Spleen (tissue), 11 donors: ENCODE measurements around the gene SPATS2. TPM values are rescaled to one million over a fixed set of nuclear protein-coding genes. Genes with fewer than 3 reads are reported as not detected.

Source experiments
- DNase-seq: peaks from one replicate; pipeline ENCODE4 v3.0.0-alpha.2; 2020
- H3K27ac ChIP-seq, 8 donors: fragments of 200-600 bp; sonication (generic) in 7 of 8; 1 replicate in 4 of 8; 2 replicates in 4 of 8; pipeline versions ENCODE4 v1.5.0 to v1.8.0; 2016 to 2021; ENCODE audit warnings: inconsistent platforms in 4 of 8, mild to moderate bottlenecking in 4 of 8, moderate library complexity in 1 of 8
- H3K27me3 ChIP-seq, 7 donors: fragments of 200-600 bp; sonication (generic) in 6 of 7; replicated peaks in 1 of 7; 1 replicate in 4 of 7; 2 replicates in 3 of 7; pipeline versions ENCODE4 v1.5.0 to v1.8.0; 2016 to 2021; ENCODE audit warnings: inconsistent platforms in 3 of 7, mild to moderate bottlenecking in 1 of 7
- H3K36me3 ChIP-seq, 6 donors: fragments of 200-600 bp; sonication (generic) in 5 of 6; 1 replicate in 4 of 6; 2 replicates in 2 of 6; pipeline versions ENCODE4 v1.5.0 to v1.8.0; 2016 to 2021; ENCODE audit warnings: inconsistent platforms in 2 of 6
- H3K4me1 ChIP-seq, 6 donors: fragments of 200-600 bp; sonication (generic) in 5 of 6; 1 replicate in 3 of 6; 2 replicates in 3 of 6; pipeline versions ENCODE4 v1.5.0 to v1.8.0; 2016 to 2021; ENCODE audit warnings: inconsistent platforms in 3 of 6
- H3K4me3 ChIP-seq, 8 donors: fragments of 200-600 bp; sonication (generic) in 7 of 8; 1 replicate in 4 of 8; 2 replicates in 4 of 8; pipeline versions ENCODE4 v1.5.0 to v1.8.0; 2016 to 2021; ENCODE audit warnings: inconsistent platforms in 4 of 8, mild to moderate bottlenecking in 4 of 8, moderate library complexity in 2 of 8
- H3K9me3 ChIP-seq, 8 donors: fragments of 200-600 bp; sonication (generic) in 7 of 8; 1 replicate in 4 of 8; 2 replicates in 4 of 8; pipeline versions ENCODE4 v1.5.0 to v1.8.0; 2016 to 2021; ENCODE audit warnings: inconsistent platforms in 4 of 8
- CTCF ChIP-seq, 11 experiments: fragments of 200-600 bp in 7 of 11; fragments of 450-650 bp in 4 of 11; sonication (generic) in 4 of 11; IDR thresholded peaks in 8 of 11; conservative IDR thresholded peaks in 3 of 11; 1 replicate in 7 of 11; 2 replicates in 4 of 11; pipeline versions ENCODE4 v1.4.0 to v1.8.0; 2016 to 2021; ENCODE audit warnings: antibody characterized with exemption in 11 of 11, inconsistent platforms in 4 of 11, mild to moderate bottlenecking in 1 of 11
- POLR2A ChIP-seq, 3 donors: fragments of 450-650 bp; IDR thresholded peaks; one replicate each; pipeline ENCODE4 v1.5.1; 2017; ENCODE audit warnings: antibody characterized with exemption in 3 of 3, mild to moderate bottlenecking in 1 of 3
- POLR2AphosphoS5 ChIP-seq, 3 donors: sonication (generic); formaldehyde crosslinking; IDR thresholded peaks; one replicate each; pipeline ENCODE4 v1.5.1; 2017; ENCODE audit warnings: antibody characterized with exemption in 3 of 3
- WGBS, 5 donors: extraction: QIAGEN DNeasy Blood & Tissue Kit in 3 of 5; methylation state at CpG; one replicate each; pipeline versions ENCODE4 v1.1.5 to v1.1.7; 2013 to 2018; 5-methylcytosine and 5-hydroxymethylcytosine counted together
- intact Hi-C: fragments of 100-400 bp; cut with DNase I; formaldehyde crosslinking; loops from one replicate; pipeline ENCODE4 v1.15.0; 2023; ENCODE audit warnings: low total_unique reads
- polyA plus RNA-seq, 3 donors: library from polyadenylated mRNA; stranded (reverse); fragments of 200-250 nt; gene quantifications; one replicate each; pipeline ENCODE4 v1.2.1, GENCODE V29; 2013
- total RNA-seq, 7 donors: library from RNA; depleted of rRNA in 3 of 7; stranded (reverse); fragments of >200 nt in 3 of 7; fragmentation: NEBNext Ultra II Directional in 4 of 7; extraction: Animal tissue kit (Norgen Biotek cat#: 25700) in 4 of 7; gene quantifications; one replicate each; pipeline versions ENCODE4 v1.1.0 to v1.2.1, GENCODE V29; 2016 to 2021
- donor health status: healthy with polysubstance abuse.
- donor health status: DM: no; HTN: no; CAD: no; lungs with moderate emphysema.
- donor health status: DM: no; HTN: no; CAD: no.
- donor health status: Bipolar disorder and iron deficiency.
- donor health status: healthy.
- donor health status: DM: no; HTN: no; CAD: no.
- donor health status: DM: yes; HTN: yes; CAD: no.

The SPATS2 gene
- total and polyA plus RNA-seq, 10 donors, result 7.1 to 27.0 (median 19.0) TPM

- DNase-seq, result no peak
- intact Hi-C loops, result loop anchor here (5.0 kb wide), 1 partner anchor 53 kb away; no protein-coding TSS in a partner anchor
- Histone ChIP-seq H3K36me3 (no peaks in the 10 kb centered on the region), H3K4me1 (peaks cover 24 to 64% (median 52%) of the 10 kb centered on the region in 6 donors), H3K27ac (no peak overlapping the region), H3K9me3 (no peaks in the 10 kb centered on the region), H3K4me3 (no peak overlapping the region), H3K27me3 (peaks cover 10 to 98% (median 53%) of the 10 kb centered on the region in 7 donors)
- no peak for TF ChIP-seq CTCF (IDR thresholded peaks at IDR 0.05 in 8 of 11, conservative IDR thresholded peaks at IDR 0.05 in 3 of 11)
- no peak for TF ChIP-seq POLR2A (IDR thresholded peaks at IDR 0.05)
- TF ChIP-seq POLR2AphosphoS5 (IDR thresholded peaks at IDR 0.05), result no peak
- WGBS, 5 donors, result 51 to 60% (median 54%) methylated on average over 6 of the region's 6 CpGs
These were observed 27.0 kb upstream of the SPATS2 start for GRCh38 chr12:49340095-49340870.

GRCh38 chr12:49340971-49341776 lies 26.1 kb upstream of the SPATS2 start:
- TF ChIP-seq CTCF (IDR thresholded peaks at IDR 0.05 in 8 of 11, conservative IDR thresholded peaks at IDR 0.05 in 3 of 11), result no peak
- no peak for TF ChIP-seq POLR2AphosphoS5 (IDR thresholded peaks at IDR 0.05)
- TF ChIP-seq POLR2A (IDR thresholded peaks at IDR 0.05), result no peak
- WGBS, 5 donors, result 34 to 54% (median 47%) methylated on average over 14 of the region's 14 CpGs
- H3K9me3 ChIP-seq, result no peaks in the 10 kb centered on the region
- intact Hi-C loops, result loop anchor here (5.0 kb wide), 1 partner anchor 54 kb away; no protein-coding TSS in a partner anchor
- H3K27ac ChIP-seq, result no peak overlapping the region
- H3K36me3 ChIP-seq, result no peaks in the 10 kb centered on the region
- no peak overlapping the region for H3K4me3 ChIP-seq
- no peak for DNase-seq
- H3K4me1 ChIP-seq, result peaks cover 33 to 67% (median 57%) of the 10 kb centered on the region in 6 donors
- H3K27me3 ChIP-seq, result peaks cover 16 to 98% (median 53%) of the 10 kb centered on the region in 7 donors

GRCh38 chr12:49341777-49342065 lies 25.5 kb upstream of the SPATS2 start:
- H3K9me3 ChIP-seq, result no peaks in the 10 kb centered on the region
- intact Hi-C loops, result loop anchor here (5.0 kb wide), 1 partner anchor 54 kb away; no protein-coding TSS in a partner anchor
- H3K36me3 ChIP-seq, result no peaks in the 10 kb centered on the region
- H3K27ac ChIP-seq, result no peak overlapping the region
- DNase-seq, result no peak
- 21 to 27% (median 21%) methylated on average over 21 of the region's 21 CpGs for WGBS, 5 donors
- peak overlapping the region in 6 of 8 donors; percentile 43 to 69 (median 50) for H3K4me3 ChIP-seq
- H3K4me1 ChIP-seq, result peaks cover 36 to 67% (median 57%) of the 10 kb centered on the region in 6 donors
- no peak for TF ChIP-seq POLR2AphosphoS5 (IDR thresholded peaks at IDR 0.05)
- H3K27me3 ChIP-seq, result peaks cover 13 to 98% (median 53%) of the 10 kb centered on the region in 7 donors

GRCh38 chr12:49342066-49342913 lies 25.0 kb upstream of the SPATS2 start:
- no peaks in the 10 kb centered on the region for H3K36me3 ChIP-seq
- peak; percentile 92 for DNase-seq
- H3K4me1 ChIP-seq, result peaks cover 38 to 67% (median 57%) of the 10 kb centered on the region in 6 donors
- no peak overlapping the region for H3K27ac ChIP-seq
- H3K4me3 ChIP-seq, result peak overlapping the region; percentile 41 to 69 (median 48)
- WGBS, 5 donors, result 0 to 2% (median 1%) methylated on average over 32 to 58 of the region's 58 CpGs
- peak; percentile 62 to 91 (median 80) for TF ChIP-seq CTCF (IDR thresholded peaks at IDR 0.05 in 8 of 11, conservative IDR thresholded peaks at IDR 0.05 in 3 of 11)
- TF ChIP-seq POLR2A (IDR thresholded peaks at IDR 0.05), result no peak
- intact Hi-C loops, result loop anchor here (5.0 kb wide), 1 partner anchor 55 kb away; no protein-coding TSS in a partner anchor
- H3K9me3 ChIP-seq, result no peaks in the 10 kb centered on the region
- H3K27me3 ChIP-seq, result peaks cover 17 to 98% (median 53%) of the 10 kb centered on the region in 7 donors
